ENCODE results near the gene TTC8. TPM values are rescaled to one million over a fixed set of nuclear protein-coding genes. Genes with fewer than 3 reads are reported as not detected.

TTC8 gene
- total RNA-seq, 1 donor from 2014 or later, result 30.0 TPM

DNA sequence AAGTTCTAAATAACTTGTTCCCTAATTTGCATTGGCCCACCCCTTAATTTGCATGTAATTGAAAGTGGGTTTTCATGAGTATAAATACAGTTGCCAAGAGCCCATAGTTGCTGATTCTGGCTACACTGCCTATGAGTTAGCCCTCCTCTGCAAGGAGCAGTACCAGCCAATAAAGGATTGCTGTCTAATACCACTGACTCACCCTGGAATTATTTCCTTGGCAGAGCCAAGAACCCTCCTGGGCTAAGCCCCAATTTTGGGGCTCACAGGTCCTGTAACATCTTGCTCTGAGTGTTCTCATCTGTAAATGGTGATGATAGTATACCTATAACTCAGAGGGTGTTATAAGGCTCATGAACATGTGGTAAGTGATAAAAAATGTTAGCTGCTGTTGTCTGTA, 6.8 kb downstream of the TTC8 start:
- DNase-seq (ENCODE audit: low spot score, unreplicated experiment), result no peak
- no peaks in the 10 kb centered on the region for H3K9me3 Mint-ChIP-seq (ENCODE audit: low read depth)
- H3K4me1 Mint-ChIP-seq (ENCODE audit: low read depth), result peaks cover 33% of the 10 kb centered on the region
- no peak overlapping the region for H3K27ac Mint-ChIP-seq
- H3K27me3 Mint-ChIP-seq, result no peaks in the 10 kb centered on the region
- H3K4me3 Mint-ChIP-seq (ENCODE audit: low read depth), result no peak overlapping the region
- H3K36me3 Mint-ChIP-seq (ENCODE audit: insufficient read depth), result peaks cover 6% of the 10 kb centered on the region
- TF ChIP-seq, protein P1, sequence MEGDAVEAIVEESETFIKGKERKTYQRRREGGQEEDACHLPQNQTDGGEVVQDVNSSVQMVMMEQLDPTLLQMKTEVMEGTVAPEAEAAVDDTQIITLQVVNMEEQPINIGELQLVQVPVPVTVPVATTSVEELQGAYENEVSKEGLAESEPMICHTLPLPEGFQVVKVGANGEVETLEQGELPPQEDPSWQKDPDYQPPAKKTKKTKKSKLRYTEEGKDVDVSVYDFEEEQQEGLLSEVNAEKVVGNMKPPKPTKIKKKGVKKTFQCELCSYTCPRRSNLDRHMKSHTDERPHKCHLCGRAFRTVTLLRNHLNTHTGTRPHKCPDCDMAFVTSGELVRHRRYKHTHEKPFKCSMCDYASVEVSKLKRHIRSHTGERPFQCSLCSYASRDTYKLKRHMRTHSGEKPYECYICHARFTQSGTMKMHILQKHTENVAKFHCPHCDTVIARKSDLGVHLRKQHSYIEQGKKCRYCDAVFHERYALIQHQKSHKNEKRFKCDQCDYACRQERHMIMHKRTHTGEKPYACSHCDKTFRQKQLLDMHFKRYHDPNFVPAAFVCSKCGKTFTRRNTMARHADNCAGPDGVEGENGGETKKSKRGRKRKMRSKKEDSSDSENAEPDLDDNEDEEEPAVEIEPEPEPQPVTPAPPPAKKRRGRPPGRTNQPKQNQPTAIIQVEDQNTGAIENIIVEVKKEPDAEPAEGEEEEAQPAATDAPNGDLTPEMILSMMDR (IDR thresholded peaks at IDR 0.05; ENCODE audit: unreplicated experiment), result no peak

GRCh38 chr14:88834883-88835431, 10.5 kb downstream of the TTC8 start:
- no peaks in the 10 kb centered on the region for H3K27me3 Mint-ChIP-seq
- H3K4me1 Mint-ChIP-seq (ENCODE audit: low read depth), result peaks cover 19% of the 10 kb centered on the region
- no peak overlapping the region for H3K4me3 Mint-ChIP-seq (ENCODE audit: low read depth)
- no peak for DNase-seq (ENCODE audit: low spot score, unreplicated experiment)
- no peak overlapping the region for H3K27ac Mint-ChIP-seq
- H3K9me3 Mint-ChIP-seq (ENCODE audit: low read depth), result no peaks in the 10 kb centered on the region
- peaks cover 6% of the 10 kb centered on the region for H3K36me3 Mint-ChIP-seq (ENCODE audit: insufficient read depth)
- TF ChIP-seq, protein P1 (IDR thresholded peaks at IDR 0.05; ENCODE audit: unreplicated experiment), result no peak

GRCh38 chr14:88835661-88836060, 11.2 kb downstream of the TTC8 start:
- no peak for DNase-seq (ENCODE audit: low spot score, unreplicated experiment)
- Mint-ChIP-seq H3K4me3 (ENCODE audit: low read depth) (no peak overlapping the region), H3K36me3 (ENCODE audit: insufficient read depth) (peaks cover 6% of the 10 kb centered on the region), H3K4me1 (ENCODE audit: low read depth) (peaks cover 19% of the 10 kb centered on the region), H3K9me3 (ENCODE audit: low read depth) (no peaks in the 10 kb centered on the region), H3K27ac (no peak overlapping the region), H3K27me3 (no peaks in the 10 kb centered on the region)
- TF ChIP-seq, protein P1 (IDR thresholded peaks at IDR 0.05; ENCODE audit: unreplicated experiment), result no peak

DNA sequence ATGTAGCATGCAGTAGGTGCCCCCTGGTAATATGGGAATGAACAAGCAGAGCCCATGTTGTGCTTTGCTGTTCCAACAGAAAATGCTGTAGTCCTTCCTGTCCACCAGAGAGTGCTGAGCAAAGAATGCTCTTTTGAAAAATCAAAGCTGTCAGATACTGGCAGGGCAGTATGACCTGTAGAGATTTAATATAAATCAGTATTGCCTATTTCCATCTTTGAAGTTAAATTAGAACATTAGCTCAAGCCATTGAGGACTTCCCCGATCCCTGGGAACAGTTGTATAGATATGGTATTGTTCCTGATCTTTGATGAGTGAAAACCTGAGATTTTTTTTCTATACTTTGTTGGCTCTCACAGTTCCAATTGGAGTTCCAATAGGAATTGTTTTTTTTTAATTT, 13.0 kb downstream of the TTC8 start:
- no peak for DNase-seq (ENCODE audit: low spot score, unreplicated experiment)

DNA sequence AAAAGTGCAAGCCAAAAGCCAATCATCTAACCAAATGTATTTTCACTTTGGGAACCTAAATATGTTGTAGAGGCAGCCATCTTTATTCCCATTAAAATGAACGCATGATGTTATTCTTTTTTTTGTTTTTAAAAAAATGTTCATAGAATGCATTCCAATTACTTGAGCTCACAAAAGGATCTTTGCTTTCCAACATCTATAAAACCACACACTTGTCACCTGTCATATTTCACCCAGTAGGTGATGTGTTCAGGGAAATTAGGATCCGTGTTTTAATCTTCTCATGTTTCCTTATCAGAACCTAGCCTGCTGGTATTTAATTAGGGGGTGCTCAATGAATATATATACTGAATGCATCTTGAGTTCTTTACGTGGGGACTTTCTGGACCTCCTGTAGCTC, 13.6 kb downstream of the TTC8 start:
- Mint-ChIP-seq H3K4me3 (ENCODE audit: low read depth) (no peak overlapping the region), H3K9me3 (ENCODE audit: low read depth) (no peaks in the 10 kb centered on the region), H3K36me3 (ENCODE audit: insufficient read depth) (peaks cover 4% of the 10 kb centered on the region), H3K4me1 (ENCODE audit: low read depth) (peaks cover 16% of the 10 kb centered on the region), H3K27ac (no peak overlapping the region), H3K27me3 (no peaks in the 10 kb centered on the region)
- TF ChIP-seq, protein P1 (IDR thresholded peaks at IDR 0.05; ENCODE audit: unreplicated experiment), result no peak
- DNase-seq (ENCODE audit: low spot score, unreplicated experiment), result no peak

More for the DNA sequence above, 13.0 kb downstream of the TTC8 start:
- Mint-ChIP-seq H3K36me3 (ENCODE audit: insufficient read depth) (peaks cover 4% of the 10 kb centered on the region), H3K4me3 (ENCODE audit: low read depth) (no peak overlapping the region), H3K9me3 (ENCODE audit: low read depth) (no peaks in the 10 kb centered on the region), H3K4me1 (ENCODE audit: low read depth) (peaks cover 17% of the 10 kb centered on the region), H3K27ac (no peak overlapping the region), H3K27me3 (no peaks in the 10 kb centered on the region)
- TF ChIP-seq, protein P1 (IDR thresholded peaks at IDR 0.05; ENCODE audit: unreplicated experiment), result no peak

Data from progenitor cell of endocrine pancreas (in vitro differentiated cells).